B cell (primary cell): ENCODE results near the gene MARCHF3. TPM values are rescaled to one million over a fixed set of nuclear protein-coding genes. Genes with fewer than 3 reads are reported as not detected.
"Not testable (repeated sequence)": the region's sequence is repeated elsewhere in the genome, so short reads cannot be mapped to it uniquely, and the experiment has no call there.

Experiments
- ATAC-seq: fragments of 200-7000 bp; cut with Tn5 transposase; one replicate; pipeline ENCODE4 v1.10.0; 2021; ENCODE audit warnings: low read depth, mild to moderate bottlenecking, moderate number of reproducible peaks, moderate library complexity
- CTCF ChIA-PET: fragments of 350-600 bp; sonication (Branson Sonifier 250); formaldehyde crosslinking; loops from one replicate; lab custom pipeline; 2021; ENCODE audit warnings: antibody characterized with exemption, inconsistent platforms; lab: Charles Lee
- POLR2A ChIA-PET: fragments of 350-600 bp; sonication (Branson Sonifier 250); formaldehyde crosslinking; loops from one replicate; lab custom pipeline; 2021; ENCODE audit warnings: antibody characterized with exemption; lab: Charles Lee
- DNase-seq: peaks from one replicate; pipeline ENCODE4 v3.0.0; 2013
- H2AFZ ChIP-seq: 2 replicates; pipeline ENCODE4 v1.6.1; 2012; ENCODE audit warnings: mild to moderate bottlenecking, low read depth, low read length; ENCODE audit not compliant: insufficient read depth, poor library complexity, severe bottlenecking
- H3K27ac ChIP-seq, 2 donors: 1 replicate in 1 of 2; 2 replicates in 1 of 2; pipeline ENCODE4 v1.5.1; 2012 to 2013; ENCODE audit warnings: low read length in 2 of 2, mild to moderate bottlenecking in 2 of 2, moderate library complexity in 1 of 2
- H3K27me3 ChIP-seq, 4 experiments: fragments of 200-600 bp in 1 of 4; sonication (generic) in 1 of 4; replicated peaks in 1 of 4; 1 replicate in 2 of 4; 2 replicates in 2 of 4; pipeline versions ENCODE4 v1.6.1 to v1.7.0; 2013 to 2016; ENCODE audit warnings: low read length in 3 of 4, mild to moderate bottlenecking in 2 of 4, mixed read lengths in 1 of 4, moderate library complexity in 1 of 4; ENCODE audit not compliant: insufficient read depth in 4 of 4, control insufficient read depth in 3 of 4; ENCODE audit errors: control extremely low read depth in 1 of 4
- H3K36me3 ChIP-seq, 2 experiments: replicated peaks in 1 of 2; 1 replicate in 1 of 2; 2 replicates in 1 of 2; pipeline versions ENCODE4 v1.6.1 to v1.7.1; 2013; ENCODE audit warnings: low read length in 1 of 2; ENCODE audit not compliant: insufficient read depth in 2 of 2, control insufficient read depth in 1 of 2; ENCODE audit errors: control extremely low read depth in 1 of 2, extremely low read depth in 1 of 2
- H3K4me1 ChIP-seq, 2 donors: fragments of 200-600 bp in 1 of 2; sonication (generic) in 1 of 2; 1 replicate in 1 of 2; 2 replicates in 1 of 2; pipeline versions ENCODE4 v1.5.1 to v1.6.1; 2013 to 2017; ENCODE audit warnings: low read length in 2 of 2; ENCODE audit not compliant: control insufficient read depth in 2 of 2, insufficient read depth in 2 of 2
- H3K4me2 ChIP-seq: replicated peaks from 2 replicates; pipeline ENCODE3; 2012; ENCODE audit warnings: mild to moderate bottlenecking, low read depth, low read length; ENCODE audit not compliant: poor library complexity, severe bottlenecking
- H3K4me3 ChIP-seq, 5 experiments: fragments of 200-600 bp in 1 of 5; sonication (generic) in 1 of 5; 1 replicate in 3 of 5; 2 replicates in 2 of 5; pipeline versions ENCODE4 v1.5.1 to v1.7.0; 2011 to 2016; ENCODE audit warnings: low read length in 4 of 5, mild to moderate bottlenecking in 4 of 5, low read depth in 2 of 5, control low read depth in 1 of 5, moderate library complexity in 1 of 5; ENCODE audit not compliant: insufficient read depth in 1 of 5; ENCODE audit errors: control extremely low read depth in 1 of 5, extremely low read depth in 1 of 5
- H3K79me2 ChIP-seq: fragments of 200-600 bp; sonication (generic); one replicate; pipeline ENCODE4 v1.6.0; 2016; ENCODE audit warnings: low read length; ENCODE audit not compliant: control insufficient read depth, insufficient read depth
- H3K9ac ChIP-seq: fragments of 200-600 bp; sonication (generic); 2 replicates; pipeline ENCODE4 v1.6.1; 2017; ENCODE audit warnings: mild to moderate bottlenecking, low read length, moderate library complexity
- H3K9me3 ChIP-seq, 3 donors: one replicate each; pipeline versions ENCODE4 v1.6.1 to v1.7.1; 2013; ENCODE audit warnings: low read length in 2 of 3; ENCODE audit not compliant: control insufficient read depth in 2 of 3, insufficient read depth in 1 of 3; ENCODE audit errors: control extremely low read depth in 1 of 3
- H4K20me1 ChIP-seq: 2 replicates; pipeline ENCODE4 v1.6.0; 2012; ENCODE audit warnings: mild to moderate bottlenecking, low read length; ENCODE audit not compliant: insufficient read depth, control insufficient read depth, poor library complexity, severe bottlenecking
- H3K27ac Mint-ChIP-seq: one replicate; pipeline ENCODE4 v1.8.0; 2021; ENCODE audit warnings: mixed read lengths
- H3K27me3 Mint-ChIP-seq: one replicate; pipeline ENCODE4 v1.8.0; 2021; ENCODE audit warnings: mixed read lengths
- H3K4me1 Mint-ChIP-seq: one replicate; pipeline ENCODE4 v1.8.0; 2021; ENCODE audit warnings: mixed read lengths
- H3K4me3 Mint-ChIP-seq: one replicate; pipeline ENCODE4 v1.8.0; 2021; ENCODE audit warnings: mixed read lengths
- H3K9me3 Mint-ChIP-seq: one replicate; pipeline ENCODE4 v1.8.0; 2022; ENCODE audit warnings: mixed read lengths; ENCODE audit not compliant: insufficient read depth
- CTCF ChIP-seq: fragments of 200-600 bp; IDR thresholded peaks from one replicate; pipeline ENCODE4 v1.8.0; 2022; ENCODE audit warnings: antibody characterized with exemption, mild to moderate bottlenecking
- EZH2 ChIP-seq: IDR thresholded peaks from 2 replicates; pipeline ENCODE4 v1.6.1; 2012; ENCODE audit warnings: borderline replicate concordance, low read depth, mild to moderate bottlenecking, moderate library complexity, low read length; ENCODE audit not compliant: insufficient read depth, poor library complexity, severe bottlenecking
- WGBS: methylation state at CpG from one replicate; pipeline ENCODE4 v1.1.5; 2013; ENCODE audit warnings: missing lambda C conversion rate; ENCODE audit not compliant: insufficient coverage; 5-methylcytosine and 5-hydroxymethylcytosine counted together
- intact Hi-C: fragments of 100-400 bp; cut with micrococcal nuclease; formaldehyde crosslinking; loops from one replicate; pipeline ENCODE4 v1.10.0; 2022
- polyA plus RNA-seq: library from polyadenylated mRNA; depleted of rRNA; stranded (reverse); fragments of >200 nt; gene quantifications from 2 replicates; pipeline ENCODE4 v1.2.3, GENCODE V29; 2012
- total RNA-seq, 2 donors: library from RNA; stranded (reverse); fragments of 120-200 nt in 1 of 2; gene quantifications; 1 replicate in 1 of 2; 2 replicates in 1 of 2; pipeline versions ENCODE4 v1.2.3 to v1.2.4, GENCODE V29; 2013 to 2022

Gene MARCHF3
- total and polyA plus RNA-seq, 2 donors (not counting 1 experiment from before 2014, with no cell fraction given): 31.6 to 35.0 TPM

GRCh38 chr5:126890414-126890813, 139.9 kb downstream of the MARCHF3 start:
- H3K4me2 ChIP-seq, H4K20me1 ChIP-seq, H3K27me3 Mint-ChIP-seq, H3K79me2 ChIP-seq, H3K9ac ChIP-seq, CTCF ChIA-PET, DNase-seq, H3K4me1 Mint-ChIP-seq, H3K4me3 ChIP-seq, H3K27me3 ChIP-seq, H3K9me3 Mint-ChIP-seq, H3K36me3 ChIP-seq, H3K4me3 Mint-ChIP-seq, H3K27ac ChIP-seq, H3K9me3 ChIP-seq, H3K27ac Mint-ChIP-seq, H3K4me1 ChIP-seq, POLR2A ChIA-PET, H2AFZ ChIP-seq, intact Hi-C loops, ATAC-seq: not testable (repeated sequence)
- no CpG with 5 or more reads among the region's 2 CpGs for WGBS

GRCh38 chr5:126888175-126888574, 142.2 kb downstream of the MARCHF3 start:
- H3K79me2 ChIP-seq: no peaks in the 10 kb centered on the region
- ChIA-PET POLR2A (no interaction called here), CTCF (no interaction called here)
- H3K4me1 Mint-ChIP-seq: peaks cover 2% of the 10 kb centered on the region
- DNase-seq: no peak
- intact Hi-C loops: no loop called here
- no peak overlapping the region for H3K27ac Mint-ChIP-seq
- H3K36me3 ChIP-seq: no peaks in the 10 kb centered on the region
- no peaks in the 10 kb centered on the region for H4K20me1 ChIP-seq
- H3K4me3 Mint-ChIP-seq: no peak overlapping the region
- H3K9me3 Mint-ChIP-seq: no peaks in the 10 kb centered on the region
- H3K4me3 ChIP-seq: no peak overlapping the region
- H3K9me3 ChIP-seq: no peaks in the 10 kb centered on the region
- H3K27me3 ChIP-seq: no peaks in the 10 kb centered on the region
- H3K9ac ChIP-seq: no peak overlapping the region
- H3K27ac ChIP-seq: no peak overlapping the region
- H3K4me1 ChIP-seq: no peaks in the 10 kb centered on the region
- H2AFZ ChIP-seq: no peak overlapping the region
- TF ChIP-seq EZH2 (no peak), CTCF (no peak)
- ATAC-seq: no peak
- no peak overlapping the region for H3K4me2 ChIP-seq
- no peaks in the 10 kb centered on the region for H3K27me3 Mint-ChIP-seq
- WGBS: no CpG with 5 or more reads among the region's 1 CpG
